Right renal cortex interstitium (tissue), 3 donors: ENCODE measurements around the gene LOX. TPM values are rescaled to one million over a fixed set of nuclear protein-coding genes. Genes with fewer than 3 reads are reported as not detected.

Source experiments
- DNase-seq, 3 donors: peaks; one replicate each; pipeline ENCODE4 v3.0.0-alpha.2; 2013; ENCODE audit warnings: low read depth in 3 of 3, low spot score in 2 of 3
- polyA plus RNA-seq, 3 donors: library from polyadenylated mRNA; unstranded; fragments of 120-200 nt; gene quantifications; one replicate each; pipeline ENCODE4 v1.2.1, GENCODE V29; 2013; ENCODE audit not compliant: insufficient read length in 3 of 3

Gene LOX
- polyA plus RNA-seq: 10 to 100 TPM; 40.3 to 52.9 (median 45.3) TPM

DNA sequence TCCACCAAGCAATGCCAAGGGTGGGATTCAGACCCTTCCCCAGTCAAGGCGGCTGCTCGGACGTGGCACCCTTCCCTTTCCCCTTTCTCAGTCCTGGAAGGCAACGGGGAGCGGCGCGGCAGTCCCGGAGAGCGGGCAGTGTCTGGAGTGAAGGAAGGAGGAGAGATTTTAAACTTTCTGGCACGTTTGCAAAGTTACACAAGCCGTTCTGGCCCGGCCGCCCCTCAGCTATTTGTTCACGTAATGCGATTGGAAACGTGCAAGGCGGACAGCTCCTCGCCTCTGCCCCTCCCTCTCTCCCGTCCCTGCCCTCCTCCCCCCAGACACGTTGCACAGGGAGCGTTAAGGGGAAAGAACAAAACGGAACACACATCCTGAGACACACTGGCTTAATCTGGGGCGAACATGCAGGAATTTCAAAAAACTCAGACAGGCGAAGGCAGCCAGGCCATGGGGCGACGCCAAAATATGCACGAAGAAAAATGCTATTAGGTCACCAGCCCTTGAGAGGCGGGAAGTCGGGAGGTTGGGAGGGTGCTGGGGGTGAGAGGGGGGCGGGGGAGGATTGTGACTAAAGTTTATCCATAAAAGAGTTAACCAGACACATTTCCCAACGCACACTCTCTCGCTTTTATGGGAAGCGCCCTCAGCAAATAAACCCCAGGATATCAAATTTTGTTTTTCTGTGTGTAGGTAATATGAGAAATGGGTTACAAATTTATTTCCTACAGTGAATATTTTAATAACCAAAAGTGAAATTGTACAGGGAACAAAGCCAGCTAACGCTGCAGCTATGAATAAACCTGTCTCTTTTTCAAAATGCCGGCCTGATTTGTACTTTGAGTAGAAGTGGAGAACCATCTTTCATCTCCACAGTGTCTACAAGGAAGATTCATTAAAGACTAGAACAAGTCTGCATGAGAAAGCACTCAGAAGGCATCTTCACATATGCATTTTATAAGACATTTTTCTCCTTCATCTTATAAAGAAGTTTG lies at the start of gene LOX:
TSS of gene LOX (minus strand) at position 144 of the 995 bp plus-strand sequence. CDS start 274 bp downstream, outside the sequence.
- DNase-seq: peak in 2 of 3 donors; percentile 58 to 63

DNA sequence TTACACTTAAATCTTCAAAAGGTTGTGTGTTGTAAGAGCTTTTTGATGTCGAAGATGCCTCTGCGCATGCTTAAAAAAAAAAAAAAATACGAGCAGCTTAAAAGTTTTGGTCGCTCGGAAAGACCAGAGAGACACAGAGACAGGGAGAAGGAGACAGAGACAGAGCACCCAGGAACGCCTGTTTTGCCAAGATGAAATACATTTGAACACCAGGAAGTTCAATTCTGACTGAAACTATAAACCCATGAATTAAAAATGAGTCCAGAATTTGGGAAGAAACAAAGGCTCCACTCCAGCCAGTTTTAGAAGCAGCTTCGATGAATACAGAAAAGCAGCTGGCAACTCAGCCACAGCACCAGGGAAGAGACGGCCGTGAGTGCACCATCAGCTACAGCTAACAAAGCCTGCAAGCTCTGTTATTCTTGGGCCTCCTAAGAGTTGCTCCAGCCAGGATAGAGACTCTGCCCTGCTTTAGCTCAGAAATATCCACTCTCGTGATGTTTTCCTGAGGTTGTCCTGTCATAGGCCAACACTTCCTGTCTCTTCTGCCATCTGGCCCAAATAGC lies 48.8 kb upstream of the LOX start:
- no peak for DNase-seq

GRCh38 chr5:122126177-122126755 lies 48.2 kb upstream of the LOX start:
- DNase-seq: no peak

DNA sequence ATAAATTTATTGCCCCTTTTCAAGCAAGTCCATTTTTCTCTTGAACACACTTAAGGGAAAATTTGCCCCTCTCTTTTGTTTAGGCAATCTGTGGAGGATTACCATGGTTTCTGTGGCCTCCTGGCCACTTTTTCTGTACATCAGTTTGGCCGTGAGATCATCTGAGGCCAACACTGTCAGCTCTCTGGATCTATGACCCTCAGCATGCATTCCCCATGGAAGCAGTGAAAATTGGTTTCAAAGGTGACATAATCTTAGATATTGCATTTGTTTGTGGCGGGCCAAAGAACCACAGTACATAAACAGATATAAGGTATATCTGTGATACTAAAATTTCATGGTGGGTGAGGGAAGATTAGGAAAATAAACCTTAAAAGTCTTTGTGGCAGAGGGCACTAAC lies 46.7 kb upstream of the LOX start:
- DNase-seq: no peak

DNA sequence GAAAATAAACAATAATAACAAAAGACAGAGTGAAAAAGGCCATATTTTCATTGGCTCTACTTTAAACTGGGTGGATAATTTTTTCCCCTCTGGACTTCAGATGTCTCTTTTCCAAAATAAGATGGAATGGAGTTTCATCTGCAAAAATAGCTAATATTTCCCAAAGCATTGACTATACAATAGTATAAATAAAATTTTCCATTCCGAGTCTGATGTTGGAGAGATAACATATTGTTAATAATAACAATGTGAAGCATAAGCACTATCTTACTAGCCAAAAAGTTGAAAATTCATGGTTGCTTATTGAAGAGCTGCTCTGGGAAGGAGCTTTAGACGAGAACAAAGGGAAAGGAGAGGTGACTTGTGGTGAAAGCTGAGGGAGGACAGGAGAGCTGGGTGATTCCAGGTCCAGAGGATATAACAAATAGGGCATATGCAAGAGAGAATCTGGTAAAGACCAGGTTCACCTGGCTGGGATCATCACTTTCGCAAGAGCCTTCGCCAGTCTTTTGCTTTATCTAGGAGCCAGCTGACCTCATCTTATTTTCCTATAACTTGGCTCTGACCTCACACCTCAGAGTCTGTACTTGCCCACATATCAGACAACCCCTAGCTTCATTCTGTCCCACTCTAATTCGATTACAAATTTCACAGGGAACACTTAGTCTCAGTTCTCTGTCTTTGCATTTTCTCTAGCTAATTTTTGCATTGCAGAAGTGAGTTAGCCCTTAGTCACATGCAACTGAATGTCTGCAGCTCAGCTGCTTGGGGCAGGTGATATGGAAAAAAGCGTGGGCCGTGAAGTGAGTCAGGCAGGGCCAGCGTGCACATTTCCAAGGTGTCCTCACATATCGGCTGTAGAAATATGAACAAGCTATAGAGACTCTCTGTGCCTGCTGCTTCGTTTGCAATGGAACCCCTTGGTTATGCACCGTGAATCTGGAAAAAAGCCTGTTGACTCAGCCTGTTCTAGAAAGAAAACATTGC lies 43.7 kb upstream of the LOX start:
- DNase-seq: no peak

GRCh38 chr5:122120957-122121356 lies 42.9 kb upstream of the LOX start:
- DNase-seq: no peak

DNA sequence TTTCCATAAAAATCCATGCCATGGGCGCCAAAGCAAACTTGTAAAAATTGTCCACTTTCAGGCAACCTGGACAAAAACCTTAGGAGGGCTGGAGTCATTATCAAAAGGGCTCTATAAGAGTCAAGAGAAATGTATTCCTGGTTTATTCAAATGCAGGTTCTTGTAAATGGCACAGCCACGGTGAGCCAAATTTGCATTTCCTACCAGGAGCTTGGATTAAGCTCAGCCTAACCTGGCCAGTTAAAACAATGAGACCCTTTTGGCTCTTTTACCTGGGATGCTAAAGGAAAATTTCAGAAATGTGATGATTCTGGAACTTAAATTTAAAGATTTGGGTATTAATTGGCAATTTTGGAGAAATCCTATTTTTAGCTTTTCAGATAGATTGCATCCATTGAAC lies 42.4 kb upstream of the LOX start:
- no peak for DNase-seq

DNA sequence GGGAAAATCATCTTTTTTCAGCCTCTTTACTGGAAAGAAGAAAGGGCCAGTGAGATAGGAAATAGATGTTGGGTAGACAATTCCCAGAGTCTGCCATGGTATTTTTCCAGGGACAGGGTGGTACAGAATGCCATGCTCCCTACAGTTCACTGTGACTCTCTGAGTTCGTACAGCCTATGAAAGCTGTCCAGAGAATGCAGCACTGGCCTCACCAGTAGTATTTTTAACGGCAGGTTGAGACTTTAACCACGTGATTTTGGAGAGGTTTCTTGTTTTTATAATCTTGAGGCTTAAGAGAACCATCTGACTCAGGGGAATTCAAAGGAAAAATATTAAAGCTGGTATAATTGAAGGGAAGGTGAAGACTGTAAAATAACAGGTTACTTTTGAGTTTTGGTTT lies 41.1 kb upstream of the LOX start:
- DNase-seq: no peak

- DNase-seq: no peak
Observed at GRCh38 chr5:122118356-122118948, 40.4 kb upstream of the LOX start.

- DNase-seq: no peak
Observed at GRCh38 chr5:122114501-122114900, 36.4 kb upstream of the LOX start.

DNA sequence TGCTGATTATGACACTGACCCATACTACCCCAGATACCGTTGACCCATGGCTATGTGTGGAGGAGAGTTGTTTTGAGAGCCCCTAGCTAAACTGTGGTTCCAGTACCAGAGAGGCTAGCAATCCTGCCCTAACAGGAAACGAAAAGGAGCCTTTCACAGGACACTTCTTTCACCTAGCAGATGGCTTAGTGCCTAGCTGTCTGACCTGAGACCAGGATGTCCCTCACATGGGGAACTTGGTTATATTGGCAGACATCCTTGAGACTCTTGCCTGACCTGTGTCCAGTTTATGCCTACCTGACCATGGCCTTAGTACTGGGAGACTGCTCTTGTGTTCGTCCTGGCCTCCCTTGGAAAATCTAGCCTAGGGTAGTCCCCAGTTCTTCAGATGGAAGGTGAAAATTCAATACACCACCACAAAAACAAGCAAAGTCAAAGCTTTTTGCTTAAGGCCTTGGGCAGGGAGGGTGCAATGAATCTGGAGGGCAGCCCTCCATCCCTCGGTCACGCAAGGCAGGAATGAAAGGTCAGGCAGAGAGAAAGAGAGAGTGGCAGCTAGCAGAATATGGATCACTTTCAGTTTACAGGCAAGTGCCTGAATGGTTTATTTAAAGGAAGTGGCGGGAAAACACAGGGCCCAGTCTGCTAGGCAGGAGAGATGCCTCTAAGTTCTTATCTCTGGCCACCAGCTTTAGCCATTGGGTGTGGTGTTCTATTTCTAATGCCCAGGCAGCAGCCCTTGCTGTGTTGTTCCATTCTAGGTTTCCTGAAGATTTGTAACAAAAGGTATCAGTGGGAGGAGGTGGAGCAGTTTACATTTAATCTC lies 34.9 kb upstream of the LOX start:
- DNase-seq: no peak

GRCh38 chr5:122112063-122112462 lies 34.0 kb upstream of the LOX start:
- DNase-seq: no peak

DNA sequence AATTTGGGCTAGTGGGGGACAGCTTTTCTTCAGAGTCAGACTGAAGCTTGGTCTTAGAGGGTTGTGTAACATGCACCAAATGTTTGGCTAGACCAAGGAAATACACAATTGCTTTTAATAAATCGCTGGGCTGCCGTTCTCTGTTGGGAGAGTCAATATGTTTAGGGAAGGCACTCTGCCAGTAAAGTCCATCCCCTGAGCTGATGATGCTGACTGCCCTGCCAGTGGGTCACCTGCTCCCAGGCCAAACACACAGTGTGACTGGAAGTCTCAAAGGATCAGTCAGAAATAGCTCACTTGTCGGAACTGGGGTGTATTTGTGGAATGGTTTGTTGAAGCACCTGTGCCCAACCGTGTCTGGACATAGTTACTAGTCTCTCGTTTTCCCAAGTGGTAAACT lies 33.4 kb upstream of the LOX start:
- DNase-seq: no peak

GRCh38 chr5:122110987-122111386 lies 32.9 kb upstream of the LOX start:
- DNase-seq: no peak

GRCh38 chr5:122107016-122107415 lies 29.0 kb upstream of the LOX start:
- no peak for DNase-seq

- DNase-seq: no peak
Observed at GRCh38 chr5:122105909-122106308, 27.9 kb upstream of the LOX start.

DNA sequence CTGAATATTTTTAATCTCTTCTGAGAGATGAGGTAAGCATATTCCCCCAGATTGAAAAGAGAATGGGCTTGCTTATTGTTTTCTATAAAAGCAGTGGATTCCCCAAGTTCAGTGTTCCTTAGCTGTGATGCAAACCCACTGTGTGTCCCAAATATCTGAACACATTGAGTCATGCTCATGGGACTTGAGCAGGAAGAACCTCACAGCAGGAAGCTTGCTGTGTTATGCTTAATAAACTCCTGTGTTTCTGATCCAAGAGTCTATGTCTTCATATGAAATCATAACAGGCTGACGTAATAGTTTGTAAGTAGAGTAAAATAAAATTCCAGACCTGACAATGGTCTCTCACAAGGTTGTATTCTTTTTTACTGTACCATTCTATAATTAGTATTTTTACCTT lies 24.8 kb upstream of the LOX start:
- DNase-seq: no peak

- peak in 1 of 3 donors; percentile 12 for DNase-seq
Observed at GRCh38 chr5:122101636-122102285, 23.7 kb upstream of the LOX start.
